Gastrocnemius medialis (tissue), 4 donors: ENCODE results near the gene KCNQ4. TPM values are rescaled to one million over a fixed set of nuclear protein-coding genes. Genes with fewer than 3 reads are reported as not detected.
A peak's percentile ranks its signal among the peaks of the same experiment; 100 is the strongest.

Experiments used
- ATAC-seq, 2 donors: fragments of 150-250 bp; one replicate each; pipeline ENCODE4 v1.9.1; 2016
- DNase-seq, 2 donors: peaks; one replicate each; pipeline ENCODE4 v3.0.0-alpha.2; 2019
- H3K27ac ChIP-seq, 4 donors: fragments of 200-600 bp; sonication (generic); 1 replicate in 1 of 4; 2 replicates in 3 of 4; pipeline ENCODE4 v1.5.1; 2016 to 2018; ENCODE audit warnings: mild to moderate bottlenecking in 2 of 4, moderate library complexity in 1 of 4
- H3K27me3 ChIP-seq, 3 donors: fragments of 200-600 bp; sonication (generic) in 2 of 3; 1 replicate in 1 of 3; 2 replicates in 2 of 3; pipeline versions ENCODE4 v1.5.1 to v1.6.0; 2016 to 2019; ENCODE audit warnings: mild to moderate bottlenecking in 1 of 3, moderate library complexity in 1 of 3
- H3K36me3 ChIP-seq, 2 donors: fragments of 200-600 bp; sonication (generic) in 1 of 2; one replicate each; pipeline ENCODE4 v1.5.1; 2017 to 2018
- H3K4me1 ChIP-seq, 2 donors: fragments of 200-600 bp; sonication (generic) in 1 of 2; one replicate each; pipeline ENCODE4 v1.5.1; 2016 to 2017; ENCODE audit warnings: mild to moderate bottlenecking in 2 of 2
- H3K4me3 ChIP-seq, 4 donors: fragments of 200-600 bp; sonication (generic) in 3 of 4; 1 replicate in 1 of 4; 2 replicates in 3 of 4; pipeline ENCODE4 v1.5.1; 2016 to 2019; ENCODE audit warnings: mild to moderate bottlenecking in 2 of 4
- H3K9me3 ChIP-seq, 3 donors: fragments of 200-600 bp; sonication (generic) in 2 of 3; 1 replicate in 1 of 3; 2 replicates in 2 of 3; pipeline ENCODE4 v1.5.1; 2016 to 2019
- POLR2A ChIP-seq, 2 donors: fragments of 450-650 bp; IDR thresholded peaks; one replicate each; pipeline ENCODE4 v1.6.1; 2017; ENCODE audit warnings: antibody characterized with exemption in 2 of 2, mild to moderate bottlenecking in 2 of 2, moderate library complexity in 2 of 2
- in situ Hi-C, 4 donors: fragments of 200-750 bp; cut with MboI; loops; one replicate each; pipeline versions ENCODE4 v1.15.0 to v1.8.0; 2017; ENCODE audit warnings: low sequenced_read_pairs in 4 of 4
- intact Hi-C: fragments of 100-400 bp; cut with DNase I; formaldehyde crosslinking; loops from one replicate; pipeline ENCODE4 v1.15.1; 2023; ENCODE audit warnings: low total_unique reads
- total RNA-seq, 4 donors: library from RNA; depleted of rRNA; stranded (reverse); fragments of >200 nt; gene quantifications; one replicate each; pipeline versions ENCODE4 v1.1.0 to v1.2.3, GENCODE V29; 2016
- TF ChIP-seq, protein P1 (sequence below), 5 experiments: fragments of 450-650 bp in 3 of 5; fragments of 200-600 bp in 2 of 5; sonication (generic) in 2 of 5; IDR thresholded peaks in 4 of 5; conservative IDR thresholded peaks in 1 of 5; 1 replicate in 4 of 5; 2 replicates in 1 of 5; pipeline ENCODE4 v1.5.1; 2016 to 2019; ENCODE audit warnings: antibody characterized with exemption in 5 of 5, mild to moderate bottlenecking in 3 of 5, moderate library complexity in 3 of 5

Gene KCNQ4
- total RNA-seq, 4 donors from 2014 or later, result 2.9 to 8.2 (median 3.5) TPM

DNA sequence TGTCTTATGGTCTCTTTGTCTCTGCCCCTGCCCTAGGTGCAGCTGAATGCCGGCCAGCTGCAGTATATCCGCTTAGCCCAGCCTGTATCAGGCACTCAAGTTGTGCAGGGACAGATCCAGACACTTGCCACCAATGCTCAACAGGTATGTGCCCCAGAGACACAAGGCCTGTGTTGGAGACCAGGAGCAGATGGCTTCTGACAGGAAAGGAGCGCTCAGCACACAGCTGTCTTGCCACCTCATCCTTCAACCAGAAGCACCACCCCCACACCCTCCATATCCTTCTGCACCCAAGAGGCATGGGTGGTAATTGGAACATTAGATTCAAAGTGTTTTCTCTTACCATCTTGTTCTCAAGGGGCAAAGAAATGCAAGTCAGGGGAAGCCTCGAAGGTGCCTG is 17.0 kb upstream of the KCNQ4 start:
- TF ChIP-seq, protein P1, sequence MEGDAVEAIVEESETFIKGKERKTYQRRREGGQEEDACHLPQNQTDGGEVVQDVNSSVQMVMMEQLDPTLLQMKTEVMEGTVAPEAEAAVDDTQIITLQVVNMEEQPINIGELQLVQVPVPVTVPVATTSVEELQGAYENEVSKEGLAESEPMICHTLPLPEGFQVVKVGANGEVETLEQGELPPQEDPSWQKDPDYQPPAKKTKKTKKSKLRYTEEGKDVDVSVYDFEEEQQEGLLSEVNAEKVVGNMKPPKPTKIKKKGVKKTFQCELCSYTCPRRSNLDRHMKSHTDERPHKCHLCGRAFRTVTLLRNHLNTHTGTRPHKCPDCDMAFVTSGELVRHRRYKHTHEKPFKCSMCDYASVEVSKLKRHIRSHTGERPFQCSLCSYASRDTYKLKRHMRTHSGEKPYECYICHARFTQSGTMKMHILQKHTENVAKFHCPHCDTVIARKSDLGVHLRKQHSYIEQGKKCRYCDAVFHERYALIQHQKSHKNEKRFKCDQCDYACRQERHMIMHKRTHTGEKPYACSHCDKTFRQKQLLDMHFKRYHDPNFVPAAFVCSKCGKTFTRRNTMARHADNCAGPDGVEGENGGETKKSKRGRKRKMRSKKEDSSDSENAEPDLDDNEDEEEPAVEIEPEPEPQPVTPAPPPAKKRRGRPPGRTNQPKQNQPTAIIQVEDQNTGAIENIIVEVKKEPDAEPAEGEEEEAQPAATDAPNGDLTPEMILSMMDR (IDR thresholded peaks at IDR 0.05 in 4 of 5, conservative IDR thresholded peaks at IDR 0.05 in 1 of 5), result no peak
- no peak for TF ChIP-seq POLR2A (IDR thresholded peaks at IDR 0.05)
- in situ Hi-C loops, result no loop called here
- no peaks in the 10 kb centered on the region for H3K27me3 ChIP-seq
- no peak for ATAC-seq
- no peak overlapping the region for H3K4me3 ChIP-seq
- H3K9me3 ChIP-seq, result no peaks in the 10 kb centered on the region
- H3K27ac ChIP-seq, result peak overlapping the region in 2 of 4 donors; percentile 26 to 68
- H3K4me1 ChIP-seq, result peaks cover 36 to 64% of the 10 kb centered on the region in 2 donors
- no peak for DNase-seq
- H3K36me3 ChIP-seq, result peaks cover 3 to 42% of the 10 kb centered on the region in 2 donors
- intact Hi-C loops, result no loop called here

DNA sequence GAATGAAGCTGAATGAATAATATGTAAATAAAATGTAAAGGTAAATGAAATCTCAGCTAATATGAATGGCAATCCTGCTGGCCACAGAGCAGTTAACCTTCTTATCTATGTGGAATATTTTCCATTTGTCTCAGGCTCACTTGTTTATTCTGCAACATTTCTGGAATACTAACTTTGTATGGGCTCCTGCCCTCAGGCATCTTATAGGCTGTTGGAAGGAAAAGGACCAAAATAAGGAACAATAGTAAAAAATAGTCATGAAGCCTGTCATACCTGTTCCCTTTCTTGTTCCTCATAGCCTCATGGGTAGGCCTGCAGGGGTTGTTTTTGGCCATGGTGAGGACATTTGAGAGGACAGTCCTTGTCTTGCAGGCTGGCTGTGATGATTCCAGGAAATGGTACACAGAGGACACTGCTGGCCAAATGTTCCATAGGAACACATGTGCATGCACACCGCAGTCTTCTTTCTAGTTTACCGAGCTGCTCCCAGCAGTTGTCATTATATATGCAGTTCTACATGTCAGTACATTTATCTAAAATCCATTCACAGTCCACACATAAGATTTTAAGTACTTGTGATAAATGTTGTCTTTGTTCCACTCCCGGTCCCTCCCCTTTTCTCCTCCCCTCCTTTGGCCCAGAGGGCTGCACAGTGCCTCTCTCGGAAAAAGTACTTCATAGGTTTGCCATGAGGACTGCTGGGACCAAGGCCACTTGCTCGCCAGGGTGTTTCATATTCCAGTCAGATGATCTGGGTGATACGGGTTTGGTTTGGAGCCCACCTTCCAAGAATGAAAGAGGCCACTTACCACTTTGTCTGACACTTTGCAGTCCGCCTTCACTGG is 15.2 kb upstream of the KCNQ4 start:
- TF ChIP-seq POLR2A (IDR thresholded peaks at IDR 0.05), result no peak
- TF ChIP-seq, protein P1 (IDR thresholded peaks at IDR 0.05 in 4 of 5, conservative IDR thresholded peaks at IDR 0.05 in 1 of 5), result no peak
- in situ Hi-C loops (no loop called here), intact Hi-C loops (no loop called here)
- Histone ChIP-seq H3K36me3 (peaks cover 3 to 41% of the 10 kb centered on the region in 2 donors), H3K27ac (peak overlapping the region; percentile 50 to 81 (median 67)), H3K4me3 (peak overlapping the region in 1 of 4 donors; percentile 12), H3K4me1 (peaks cover 40 to 50% of the 10 kb centered on the region in 2 donors), H3K27me3 (no peaks in the 10 kb centered on the region), H3K9me3 (no peaks in the 10 kb centered on the region)
- peak; percentile 38 to 53 for DNase-seq
- ATAC-seq, result peak; percentile 76 to 88

DNA sequence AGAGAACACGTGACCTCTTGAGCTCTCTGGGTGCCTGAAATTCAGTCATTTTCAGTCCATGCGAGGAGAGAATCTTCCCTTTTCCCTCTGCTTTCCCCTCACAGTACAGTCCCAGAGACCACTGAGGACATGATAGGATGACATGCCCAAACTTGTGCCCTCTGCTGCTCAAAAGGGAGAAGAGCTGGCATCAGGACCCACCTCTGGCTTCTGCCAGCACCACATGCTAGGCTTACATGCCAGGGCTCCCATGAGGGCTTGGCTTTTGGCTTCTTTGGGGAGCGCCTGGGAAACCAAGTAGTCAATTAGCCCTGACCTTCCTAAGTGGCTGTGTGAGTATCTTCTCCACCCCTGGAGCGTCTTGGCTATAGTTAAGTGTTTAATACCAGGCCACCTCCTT is 13.8 kb upstream of the KCNQ4 start:
- ATAC-seq, result peak; percentile 31 to 65
- intact Hi-C loops (no loop called here), in situ Hi-C loops (loop anchor here (10.0 kb wide), 3 partner anchors 75 to 185 kb away; no protein-coding TSS in a partner anchor)
- DNase-seq, result peak in 1 of 2 donors; percentile 58
- Histone ChIP-seq H3K27ac (peak overlapping the region; percentile 50 to 81 (median 67)), H3K4me1 (peaks cover 37 to 47% of the 10 kb centered on the region in 2 donors), H3K9me3 (no peaks in the 10 kb centered on the region), H3K36me3 (peaks cover 3 to 27% of the 10 kb centered on the region in 2 donors), H3K27me3 (no peaks in the 10 kb centered on the region), H3K4me3 (no peak overlapping the region)
- TF ChIP-seq, protein P1 (IDR thresholded peaks at IDR 0.05 in 4 of 5, conservative IDR thresholded peaks at IDR 0.05 in 1 of 5), result peak in 3 of 5 experiments; percentile 15 to 36 (median 16)
- no peak for TF ChIP-seq POLR2A (IDR thresholded peaks at IDR 0.05)

DNA sequence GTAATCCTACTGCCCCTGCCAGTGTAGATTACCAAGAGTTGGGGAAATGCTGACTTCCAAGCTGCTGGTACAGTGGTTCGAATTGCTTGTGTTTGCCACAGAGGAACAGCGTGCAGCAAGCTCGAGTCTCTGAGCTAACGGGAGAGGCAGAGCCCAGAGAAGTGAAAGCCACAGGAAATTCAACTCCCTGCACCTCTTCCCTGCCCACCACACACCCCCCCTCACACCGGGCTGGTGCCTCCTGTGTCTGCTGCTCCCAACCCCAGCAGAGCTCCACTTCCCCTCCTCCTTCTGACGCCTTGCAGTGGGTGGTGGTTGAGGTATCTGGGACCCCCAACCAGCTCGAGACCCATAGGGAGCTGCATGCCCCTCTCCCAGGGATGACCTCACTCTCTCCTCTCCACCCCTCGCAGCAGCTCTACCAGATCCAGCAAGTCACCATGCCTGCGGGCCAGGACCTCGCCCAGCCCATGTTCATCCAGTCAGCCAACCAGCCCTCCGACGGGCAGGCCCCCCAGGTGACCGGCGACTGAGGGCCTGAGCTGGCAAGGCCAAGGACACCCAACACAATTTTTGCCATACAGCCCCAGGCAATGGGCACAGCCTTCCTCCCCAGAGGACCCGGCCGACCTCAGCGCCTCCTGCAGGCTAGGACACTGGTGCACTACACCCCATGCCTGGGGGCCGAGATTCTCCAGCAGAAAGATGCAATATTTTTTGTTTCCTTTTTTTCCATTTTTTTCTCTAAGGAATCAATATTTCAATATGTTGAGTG is 13.1 kb upstream of the KCNQ4 start:
- Histone ChIP-seq H3K9me3 (no peaks in the 10 kb centered on the region), H3K36me3 (peaks cover 3 to 21% of the 10 kb centered on the region in 2 donors), H3K27ac (peak overlapping the region; percentile 50 to 81 (median 67)), H3K27me3 (no peaks in the 10 kb centered on the region), H3K4me3 (no peak overlapping the region), H3K4me1 (peaks cover 35 to 47% of the 10 kb centered on the region in 2 donors)
- no peak for ATAC-seq
- TF ChIP-seq, protein P1 (IDR thresholded peaks at IDR 0.05 in 4 of 5, conservative IDR thresholded peaks at IDR 0.05 in 1 of 5), result no peak
- TF ChIP-seq POLR2A (IDR thresholded peaks at IDR 0.05), result no peak
- in situ Hi-C loops (loop anchor here (10.0 kb wide), 3 partner anchors 74 to 184 kb away; no protein-coding TSS in a partner anchor), intact Hi-C loops (no loop called here)
- DNase-seq, result no peak
